DMS53 (cell line): ENCODE results near the gene BUD13.
"Not testable (repeated sequence)": the region's sequence is repeated elsewhere in the genome, so short reads cannot be mapped to it uniquely, and the experiment has no call there.

Source experiments
- DNase-seq: peaks from one replicate; lab custom pipeline; 2025; lab: John Stamatoyannopoulos, UW

Gene BUD13, protein sequence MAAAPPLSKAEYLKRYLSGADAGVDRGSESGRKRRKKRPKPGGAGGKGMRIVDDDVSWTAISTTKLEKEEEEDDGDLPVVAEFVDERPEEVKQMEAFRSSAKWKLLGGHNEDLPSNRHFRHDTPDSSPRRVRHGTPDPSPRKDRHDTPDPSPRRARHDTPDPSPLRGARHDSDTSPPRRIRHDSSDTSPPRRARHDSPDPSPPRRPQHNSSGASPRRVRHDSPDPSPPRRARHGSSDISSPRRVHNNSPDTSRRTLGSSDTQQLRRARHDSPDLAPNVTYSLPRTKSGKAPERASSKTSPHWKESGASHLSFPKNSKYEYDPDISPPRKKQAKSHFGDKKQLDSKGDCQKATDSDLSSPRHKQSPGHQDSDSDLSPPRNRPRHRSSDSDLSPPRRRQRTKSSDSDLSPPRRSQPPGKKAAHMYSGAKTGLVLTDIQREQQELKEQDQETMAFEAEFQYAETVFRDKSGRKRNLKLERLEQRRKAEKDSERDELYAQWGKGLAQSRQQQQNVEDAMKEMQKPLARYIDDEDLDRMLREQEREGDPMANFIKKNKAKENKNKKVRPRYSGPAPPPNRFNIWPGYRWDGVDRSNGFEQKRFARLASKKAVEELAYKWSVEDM

DNA sequence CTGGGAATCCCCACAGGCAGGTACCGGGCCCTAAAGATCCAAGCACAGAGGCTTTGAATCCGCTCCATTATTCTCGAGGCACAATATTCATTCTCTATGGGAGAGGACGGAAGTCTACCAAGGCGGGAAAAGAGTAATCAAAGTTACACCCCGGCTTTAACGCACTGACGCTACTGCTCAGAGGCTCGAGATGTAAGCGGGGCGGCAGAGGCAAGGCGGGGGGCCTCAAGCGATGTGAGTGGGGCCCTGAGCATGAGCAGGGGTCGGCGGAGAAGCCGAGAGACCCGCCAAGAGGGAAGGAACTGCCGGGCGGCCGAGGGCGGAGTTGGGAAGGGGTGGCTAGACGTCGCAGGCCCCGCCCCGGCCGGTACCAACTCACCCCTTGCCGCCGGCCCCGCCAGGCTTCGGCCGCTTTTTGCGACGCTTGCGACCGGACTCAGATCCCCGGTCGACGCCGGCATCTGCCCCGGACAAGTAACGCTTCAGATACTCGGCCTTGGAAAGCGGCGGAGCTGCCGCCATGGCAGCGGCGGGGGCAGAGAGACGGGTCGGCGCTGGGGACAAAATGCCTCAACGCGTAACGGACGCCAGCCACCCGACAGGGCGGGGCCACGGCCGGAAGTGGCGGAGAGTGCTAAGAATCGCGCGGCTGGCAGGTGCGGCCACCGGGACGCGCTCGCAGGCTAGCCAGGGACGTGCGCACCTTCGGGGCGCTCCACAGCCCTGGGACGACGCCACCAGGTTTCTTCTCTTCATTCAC, at the start of gene BUD13:
Gene BUD13, minus strand, starts transcription at position 545 of the 760 bp plus-strand sequence. Its CDS starts 23 bp downstream, at position 522.
- DNase-seq: peak; percentile 97

DNA sequence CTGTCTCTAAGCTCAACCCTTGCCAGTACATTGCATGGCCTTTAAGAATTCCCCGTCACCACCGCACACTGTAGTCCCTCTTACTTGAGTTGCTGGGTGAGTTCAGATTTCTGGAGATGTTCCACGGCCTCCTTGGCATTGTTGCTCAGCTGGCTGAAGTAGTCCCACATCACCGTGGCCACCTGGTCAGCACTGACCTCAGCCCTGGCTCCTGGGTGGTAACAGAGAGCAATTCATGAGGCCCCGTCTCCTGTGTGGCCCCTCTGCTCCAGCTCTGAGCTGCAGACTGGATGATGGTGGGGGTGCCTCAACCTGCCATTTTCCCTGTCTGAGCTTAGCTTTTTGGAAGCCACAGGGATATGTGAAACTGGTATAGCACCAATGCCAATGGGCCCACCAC, 49.8 kb upstream of the BUD13 start:
- DNase-seq: no peak

DNA sequence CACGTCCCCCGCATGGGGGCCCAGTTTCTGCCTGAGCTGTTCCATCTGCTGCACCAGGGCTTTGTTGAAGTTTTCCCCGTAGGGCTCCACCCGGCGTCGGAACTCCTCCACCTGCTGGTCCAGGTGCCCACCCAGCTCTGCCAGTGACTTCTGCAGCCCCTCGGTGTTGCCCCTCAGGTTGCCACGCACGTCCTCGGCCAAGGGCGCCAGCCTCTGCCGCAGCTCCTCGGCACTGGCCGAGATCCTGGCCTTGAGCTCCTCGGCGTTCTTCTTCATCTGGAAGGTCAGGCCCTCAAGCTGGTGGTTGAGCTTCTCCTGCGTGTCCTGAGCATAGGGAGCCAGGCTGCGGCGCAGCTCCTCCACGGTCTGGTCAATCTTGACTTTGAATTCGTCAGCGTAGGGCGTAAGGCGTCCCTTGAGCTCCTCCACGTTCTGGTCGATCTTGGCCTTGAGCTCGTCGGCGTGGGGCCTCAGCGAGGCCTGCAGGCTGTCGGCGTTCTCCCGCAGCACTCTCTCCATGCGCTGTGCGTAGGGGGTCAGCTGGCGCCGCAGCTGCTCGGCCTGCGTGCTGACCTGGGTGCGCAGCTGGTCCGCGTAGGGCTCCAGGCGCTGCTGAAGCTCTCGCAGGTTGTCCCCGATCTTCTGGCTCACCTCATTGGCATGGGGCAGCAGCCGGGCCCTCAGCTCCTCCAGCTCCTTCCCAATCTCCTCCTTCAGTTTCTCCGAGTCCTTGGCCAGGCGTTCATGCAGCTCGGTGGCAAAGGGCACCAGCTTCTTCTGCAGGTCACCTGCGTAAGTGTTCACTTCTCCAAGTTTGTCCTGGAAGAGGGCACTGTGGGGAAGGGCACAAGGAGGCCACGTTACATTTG, 48.5 kb upstream of the BUD13 start:
- no peak for DNase-seq

DNA sequence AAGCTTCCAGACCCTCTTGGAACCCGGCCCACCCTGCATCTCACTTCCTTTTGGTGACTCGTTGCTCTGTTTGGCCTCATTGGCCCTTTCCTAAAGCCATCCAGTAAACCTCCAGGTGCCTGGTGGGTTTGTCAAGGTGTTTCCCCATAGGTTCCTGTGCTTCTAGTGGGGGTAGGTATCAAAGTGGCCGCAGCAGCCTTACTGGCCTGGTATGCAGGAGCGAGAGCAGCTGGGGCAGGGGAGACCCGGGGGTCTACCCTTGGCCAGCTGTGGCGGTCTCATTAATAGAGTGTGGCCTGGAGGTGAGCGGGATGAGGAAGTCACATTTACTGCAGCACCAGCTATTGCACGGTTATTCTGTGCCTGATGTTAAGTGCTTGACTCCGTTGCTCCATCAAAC, 46.3 kb upstream of the BUD13 start:
- no peak for DNase-seq

DNA sequence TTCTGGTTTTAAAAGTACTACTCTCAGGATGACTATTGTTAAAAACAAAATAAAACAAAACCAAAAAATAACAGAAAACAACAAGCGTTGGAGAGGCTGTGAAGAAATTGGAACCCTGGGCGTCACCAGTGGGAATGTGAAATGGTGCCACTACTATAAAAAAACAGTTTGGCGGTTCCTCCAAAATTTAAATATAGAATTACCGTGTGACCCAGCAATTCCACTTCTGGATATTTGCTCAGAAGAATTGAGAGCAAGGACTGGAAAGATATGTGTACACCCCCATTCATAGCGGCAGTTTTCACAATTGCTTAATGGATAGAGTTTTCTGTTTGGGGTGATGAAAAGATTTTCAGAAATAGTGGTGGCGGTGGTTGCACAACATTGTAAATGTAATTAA, 41.7 kb upstream of the BUD13 start:
- no peak for DNase-seq

DNA sequence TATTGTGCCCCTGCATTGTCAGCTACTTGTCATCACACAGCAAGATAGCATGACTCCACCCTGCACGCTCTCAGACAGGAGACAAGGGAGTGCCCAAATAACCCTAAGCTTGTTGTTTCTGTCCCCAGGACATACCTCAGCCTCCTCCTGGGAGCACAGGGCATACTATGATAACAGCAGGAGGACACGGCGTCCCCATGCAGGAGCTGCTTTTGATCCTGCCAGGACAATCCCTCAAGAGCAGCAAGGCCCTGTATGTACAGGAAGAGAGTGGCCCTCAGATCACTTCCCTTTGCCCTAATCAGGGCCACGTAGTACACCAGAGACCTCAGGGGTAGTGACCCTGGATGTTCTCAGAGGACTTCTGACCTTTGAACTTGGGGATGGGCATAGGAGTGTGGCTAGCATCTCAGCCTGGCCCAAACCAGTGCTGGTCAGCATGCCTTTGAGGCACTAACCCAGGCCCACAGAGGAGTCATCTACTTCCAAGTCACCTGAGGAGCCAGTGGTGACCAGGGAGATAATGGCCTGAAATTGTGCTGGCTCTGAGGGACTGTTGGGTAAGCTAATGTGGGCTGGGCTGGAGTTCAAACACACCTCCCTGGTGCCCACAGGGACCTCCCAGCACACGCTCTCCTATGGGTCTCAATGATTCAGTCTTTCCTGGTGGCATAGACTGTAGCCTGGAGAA, 41.1 kb upstream of the BUD13 start:
- DNase-seq: no peak

DNA sequence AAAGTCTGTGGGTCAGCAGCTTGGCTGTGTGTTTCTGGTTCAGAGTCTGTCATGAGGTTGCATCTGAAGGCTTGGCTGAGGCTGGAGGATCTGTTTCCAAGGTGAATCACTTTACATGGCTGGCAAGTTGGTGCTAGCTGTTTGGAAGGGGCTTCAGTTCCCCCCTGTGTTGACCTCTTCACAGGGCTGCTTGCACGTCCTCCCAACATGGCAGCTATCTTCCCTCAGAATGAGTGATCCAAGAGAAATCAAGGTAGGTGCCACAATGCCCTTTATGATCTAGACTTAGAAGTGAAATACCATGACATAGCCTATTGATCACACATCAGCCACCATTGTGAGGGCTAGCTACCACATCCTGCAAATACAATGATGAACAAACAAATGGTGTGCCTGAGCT, 40.4 kb upstream of the BUD13 start:
- DNase-seq: no peak

DNA sequence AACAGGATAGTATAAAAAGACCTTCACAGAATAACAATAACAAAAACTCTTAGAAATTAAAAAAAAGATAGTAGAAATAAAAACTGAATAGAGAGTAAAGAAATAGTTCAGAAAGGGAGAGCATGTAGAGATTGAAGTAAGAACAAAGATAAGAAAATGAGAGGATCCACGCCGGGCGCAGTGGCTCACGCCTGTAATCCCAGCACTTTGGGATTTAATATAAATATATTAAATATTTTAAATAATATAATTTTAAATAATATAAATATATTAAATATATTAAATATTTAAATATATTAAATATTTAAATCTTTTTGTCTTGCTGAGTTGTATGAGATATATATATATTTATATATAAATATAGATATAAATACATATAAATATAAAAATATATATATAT, 39.3 kb upstream of the BUD13 start:
- DNase-seq: no peak

DNA sequence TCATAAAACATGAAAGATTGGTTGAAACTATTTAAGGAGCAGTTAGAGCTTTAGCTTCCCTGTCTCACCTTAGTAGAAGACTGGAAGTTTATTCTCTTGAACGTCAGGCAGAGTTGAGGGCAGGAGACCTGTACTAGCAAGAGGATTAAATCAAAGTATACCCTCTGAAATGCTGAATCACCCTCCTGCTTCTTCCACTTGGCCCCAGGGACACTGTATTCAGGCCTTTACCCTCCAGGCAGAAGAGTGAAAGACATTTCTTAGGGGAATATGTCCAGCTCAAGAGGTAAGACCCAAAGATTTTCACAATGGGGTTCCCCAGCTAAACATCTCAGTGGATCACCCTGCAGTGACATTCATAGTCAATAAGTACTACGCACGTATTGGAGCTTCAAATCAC, 38.4 kb upstream of the BUD13 start:
- DNase-seq: no peak

DNA sequence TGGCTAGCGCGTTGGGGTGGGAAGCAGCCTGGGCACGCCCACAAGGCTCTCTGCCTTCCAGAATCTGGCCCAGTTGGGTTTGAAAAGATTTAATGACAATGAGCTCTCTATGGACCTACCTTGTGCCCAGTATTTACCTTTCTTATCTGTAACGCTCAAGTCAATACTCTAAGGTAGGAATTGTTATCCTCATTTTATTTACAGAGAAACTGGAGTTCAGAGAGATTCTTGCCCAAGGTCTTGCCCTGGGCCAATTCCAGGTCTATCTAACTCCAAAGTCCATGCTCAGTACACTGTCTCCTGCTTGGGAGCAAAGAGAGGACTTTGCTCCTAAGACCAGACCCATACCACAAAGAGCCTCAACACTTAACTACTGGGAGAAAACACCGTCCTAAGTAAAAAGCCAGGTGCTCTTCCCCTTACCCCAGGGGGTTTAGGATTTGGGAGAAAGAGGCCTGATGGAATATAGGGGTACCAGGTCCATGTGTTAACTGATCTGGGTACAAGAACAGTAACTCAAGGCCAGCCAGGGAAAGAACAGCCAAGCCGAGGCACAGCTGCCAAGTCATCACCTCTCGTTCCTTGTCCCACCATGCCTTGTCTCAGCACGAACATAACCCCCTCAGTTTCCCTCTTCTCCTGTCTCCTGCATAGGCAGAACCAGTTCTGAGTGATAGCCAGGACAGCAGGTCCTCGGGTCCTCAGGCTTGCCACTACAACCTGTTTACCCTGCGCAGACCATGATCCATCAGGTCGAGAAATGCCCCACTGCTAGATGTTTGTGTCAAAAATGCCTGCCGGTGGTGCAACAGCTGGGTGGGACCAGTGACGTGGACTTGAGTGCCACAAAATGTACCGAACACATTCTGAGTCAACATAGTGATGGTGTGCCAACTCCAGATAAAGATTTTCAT, 35.7 kb upstream of the BUD13 start:
- no peak for DNase-seq

DNA sequence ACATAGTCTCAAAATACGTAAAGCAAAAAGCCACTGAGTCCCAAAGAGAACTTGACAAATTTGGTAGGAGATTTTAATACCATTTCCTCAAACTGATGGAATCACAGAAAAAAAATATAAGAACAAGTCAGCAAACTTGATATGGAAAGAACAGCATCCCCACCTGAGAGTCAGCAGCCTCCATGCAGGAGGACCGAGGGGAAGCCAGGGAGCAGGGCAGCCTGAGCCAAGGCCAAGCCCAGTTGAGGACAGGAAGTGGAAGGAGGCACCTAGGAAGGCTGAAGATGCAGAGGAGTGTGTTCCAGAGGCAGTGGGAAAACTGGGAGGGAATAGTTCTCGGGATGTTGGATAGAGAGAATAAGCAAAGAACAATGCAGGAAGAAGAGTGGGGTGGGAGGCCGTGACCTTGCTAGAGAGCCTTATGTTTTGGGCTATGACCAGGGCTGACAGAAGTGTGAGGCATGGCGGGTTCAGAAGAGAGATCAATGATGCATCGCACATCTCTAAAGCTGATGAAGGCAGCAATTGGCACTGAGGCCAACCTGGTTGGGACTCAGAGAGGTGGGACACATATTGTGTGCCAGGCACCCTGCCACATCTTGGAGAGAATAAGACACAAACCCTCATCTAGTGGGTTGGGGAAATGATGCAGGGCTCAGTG, 34.9 kb upstream of the BUD13 start:
- DNase-seq: no peak

DNA sequence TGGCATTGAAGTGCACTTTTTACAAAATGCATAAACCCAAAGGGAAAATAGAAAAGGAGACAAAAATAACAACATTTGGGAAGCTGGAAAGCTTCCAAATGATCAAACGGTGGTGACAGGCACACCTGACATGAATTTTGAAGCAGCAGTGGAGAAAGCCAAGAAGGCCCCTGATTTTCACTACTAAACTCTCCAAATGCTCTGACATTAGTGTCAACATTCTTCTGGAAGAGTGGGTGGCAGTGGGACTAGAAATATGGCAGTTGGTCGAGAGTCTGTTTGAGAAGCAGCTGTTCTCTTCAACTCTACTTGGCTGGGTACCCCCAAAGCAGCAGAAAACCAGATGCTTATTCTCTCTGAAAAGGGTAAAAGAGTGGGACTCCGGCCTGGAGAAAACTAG, 31.2 kb upstream of the BUD13 start:
- no peak for DNase-seq

DNA sequence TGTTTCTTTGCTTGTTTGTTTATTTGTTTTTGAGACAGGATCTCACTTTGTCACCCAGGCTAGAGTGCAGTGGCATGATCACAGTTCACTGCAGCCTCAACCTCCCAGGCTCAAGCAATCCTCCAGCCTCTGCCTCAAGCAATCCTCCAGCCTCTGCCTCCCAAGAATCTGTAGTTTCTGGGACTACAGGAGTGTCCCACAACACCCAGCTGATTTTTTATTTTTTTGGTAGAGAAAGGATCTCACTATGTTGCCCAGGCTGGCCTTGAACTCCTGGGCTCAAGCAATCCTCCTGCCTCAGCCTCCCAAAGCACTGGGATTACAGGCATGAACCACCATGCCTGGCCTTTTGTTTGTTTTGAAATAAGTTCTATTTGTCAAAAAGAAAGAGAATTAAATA, 28.9 kb upstream of the BUD13 start:
- not testable (repeated sequence) for DNase-seq

DNA sequence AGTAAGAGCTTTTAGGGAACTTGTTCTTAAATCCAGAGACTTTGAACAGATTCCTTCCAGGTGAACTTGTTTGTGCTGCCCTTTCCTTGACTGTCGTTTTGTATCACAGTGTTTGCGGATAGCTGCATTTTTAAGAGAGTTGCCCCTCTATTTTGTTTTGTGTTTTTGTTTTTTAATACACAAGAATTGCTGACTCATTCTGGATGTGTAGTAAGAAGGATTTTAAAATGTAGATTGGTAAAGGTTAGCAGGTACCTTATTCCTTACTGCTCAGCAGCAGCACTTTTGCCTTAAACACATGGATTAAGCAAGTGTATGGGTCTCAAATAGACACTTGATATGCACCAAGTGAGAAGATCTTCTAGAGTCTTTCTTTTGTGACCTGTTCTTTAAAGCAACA, 27.8 kb upstream of the BUD13 start:
- DNase-seq: no peak

DNA sequence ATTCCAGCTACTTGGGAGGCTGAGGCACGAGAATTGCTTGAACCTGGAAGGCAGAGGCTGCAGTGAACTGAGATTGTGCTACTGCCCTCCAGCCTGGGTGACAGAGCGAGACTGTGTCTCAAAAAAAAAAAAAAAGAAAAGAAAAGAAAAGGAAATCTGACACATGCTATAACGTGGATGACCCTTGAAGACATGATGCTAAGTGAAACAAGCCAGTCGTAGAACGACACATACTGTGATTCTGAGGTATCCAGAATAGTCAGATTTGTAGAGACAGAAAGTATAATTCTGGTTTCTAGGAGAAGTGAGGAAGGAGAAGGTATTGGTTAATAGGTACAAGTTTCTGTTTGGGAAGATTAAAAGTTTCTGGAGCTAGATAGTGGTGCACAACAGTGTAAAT, 25.6 kb upstream of the BUD13 start:
- DNase-seq: no peak

DNA sequence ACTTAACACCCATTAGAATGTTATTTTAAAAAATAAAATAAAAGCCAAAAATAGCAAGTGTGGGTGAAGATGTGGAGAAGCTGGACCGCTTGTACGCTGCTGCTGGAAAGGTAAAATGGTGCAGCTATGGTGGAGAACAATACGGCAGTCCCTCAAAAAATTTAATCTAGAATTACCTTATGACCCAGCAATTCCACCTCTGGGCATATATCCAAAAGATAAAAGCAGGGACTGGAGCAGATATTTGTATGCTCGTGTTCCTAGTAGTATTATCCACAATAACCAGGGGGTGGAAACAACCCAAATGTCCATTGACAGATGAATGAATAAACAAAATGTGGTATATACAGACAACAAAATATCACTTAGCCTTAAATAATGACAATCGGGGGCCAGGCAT, 25.0 kb upstream of the BUD13 start:
- no peak for DNase-seq

DNA sequence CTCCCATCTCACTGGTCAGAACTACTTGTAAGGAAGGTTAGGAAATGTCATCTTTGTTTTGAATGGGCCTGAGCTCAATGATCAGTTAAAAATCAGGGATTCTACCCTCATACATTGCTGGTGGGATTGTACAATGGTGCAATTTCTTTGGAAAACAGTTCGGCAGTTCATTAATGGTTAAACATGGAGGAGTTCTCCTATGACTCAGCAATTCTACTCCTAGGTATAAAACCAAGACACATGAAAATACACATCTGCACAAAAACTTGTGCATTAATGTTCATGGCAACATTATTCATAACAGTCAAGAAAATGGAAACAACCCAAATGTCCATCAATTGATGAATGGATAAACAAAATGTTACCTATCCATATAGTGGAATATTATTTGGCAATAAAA, 23.8 kb upstream of the BUD13 start:
- no peak for DNase-seq

DNA sequence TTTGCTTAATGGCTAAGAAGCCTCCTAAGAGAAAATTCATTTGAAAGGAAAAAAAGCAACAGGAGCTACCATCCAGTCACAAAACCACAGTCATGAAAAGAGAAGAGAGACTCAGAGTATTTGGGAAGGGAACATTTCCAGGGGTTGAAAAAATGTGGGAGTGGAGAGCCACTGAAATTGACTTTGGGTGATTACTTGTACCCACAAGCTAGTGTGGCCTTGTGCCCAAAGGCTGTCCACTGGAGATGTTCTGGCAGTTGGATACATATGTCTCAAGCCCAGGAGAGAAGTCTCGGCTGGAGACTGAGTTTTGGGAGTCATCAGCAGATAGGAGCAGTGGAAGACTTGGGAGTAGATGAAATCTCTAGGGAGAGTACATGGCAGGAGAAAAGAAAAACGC, 22.1 kb upstream of the BUD13 start:
- DNase-seq: no peak

DNA sequence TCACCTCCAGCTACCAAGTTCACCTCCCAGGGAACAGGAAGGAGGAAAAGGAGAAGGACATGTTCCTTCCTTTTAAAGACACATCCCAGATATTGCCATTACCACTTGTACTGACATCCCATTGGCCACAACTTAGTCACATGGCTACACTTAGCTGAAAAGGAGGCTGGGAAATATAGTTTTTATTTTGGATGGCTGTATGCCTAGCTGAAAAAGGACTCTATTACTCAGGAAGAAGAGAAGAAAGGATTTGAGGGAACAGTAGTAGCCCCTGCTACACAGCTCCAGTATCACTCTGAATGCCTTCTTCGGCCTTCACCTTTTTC, 20.9 kb upstream of the BUD13 start:
- DNase-seq: peak; percentile 25
